ENCODE results near the gene CAB39L.
"Not testable (repeated sequence)": the region's sequence is repeated elsewhere in the genome, so short reads cannot be mapped to it uniquely, and the experiment has no call there.

The CAB39L gene

DNA sequence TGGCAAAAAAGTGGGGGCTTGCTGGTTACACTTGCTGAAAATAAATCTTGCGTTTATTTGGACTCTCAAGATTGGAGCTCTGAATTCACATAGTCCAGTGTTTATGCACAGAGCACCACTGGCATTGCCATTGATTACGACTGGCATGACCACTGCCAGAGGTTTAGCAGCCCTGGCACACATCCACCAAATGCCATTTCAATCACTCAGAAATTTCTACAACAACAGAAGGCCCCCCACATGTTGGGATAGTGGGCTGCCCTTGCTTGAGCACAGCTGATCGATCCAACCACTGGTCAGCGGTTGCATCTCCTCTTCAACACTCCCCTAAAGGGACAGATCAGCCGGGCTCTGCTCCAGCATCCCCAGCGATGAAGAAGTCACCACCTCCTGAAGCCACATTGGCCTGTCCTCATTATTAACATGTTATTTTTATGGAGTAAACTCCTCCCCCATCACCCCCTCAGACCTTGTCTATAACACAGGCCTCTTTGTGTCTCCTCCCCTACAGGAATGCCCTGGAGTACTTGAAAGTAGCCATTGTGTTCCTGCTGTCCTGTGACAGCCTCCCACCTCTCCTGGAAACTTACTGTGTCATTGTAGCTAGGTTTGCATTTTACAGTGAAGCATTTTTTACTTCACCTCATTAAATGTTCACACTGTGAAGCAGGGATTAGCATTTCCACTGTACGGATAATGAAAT, 144.8 kb downstream of the CAB39L start:
- H3K4me2 ChIP-seq (ENCODE audit: low read length): no peak overlapping the region
- H3K4me1 ChIP-seq: no peaks in the 10 kb centered on the region
- no peak overlapping the region for H3K9ac ChIP-seq
- no peaks in the 10 kb centered on the region for H3K36me3 ChIP-seq (ENCODE audit: control insufficient read depth, insufficient read depth, low read length)
- H3K27ac ChIP-seq: no peak overlapping the region
- H3K27me3 ChIP-seq (ENCODE audit: control insufficient read depth, insufficient read depth, low read length): no peaks in the 10 kb centered on the region
- H3K9me3 ChIP-seq (ENCODE audit: control insufficient read depth, low read length): no peaks in the 10 kb centered on the region
- no peak overlapping the region for H3K4me3 ChIP-seq (ENCODE audit: low read depth, low read length)
- TF ChIP-seq, protein P1, sequence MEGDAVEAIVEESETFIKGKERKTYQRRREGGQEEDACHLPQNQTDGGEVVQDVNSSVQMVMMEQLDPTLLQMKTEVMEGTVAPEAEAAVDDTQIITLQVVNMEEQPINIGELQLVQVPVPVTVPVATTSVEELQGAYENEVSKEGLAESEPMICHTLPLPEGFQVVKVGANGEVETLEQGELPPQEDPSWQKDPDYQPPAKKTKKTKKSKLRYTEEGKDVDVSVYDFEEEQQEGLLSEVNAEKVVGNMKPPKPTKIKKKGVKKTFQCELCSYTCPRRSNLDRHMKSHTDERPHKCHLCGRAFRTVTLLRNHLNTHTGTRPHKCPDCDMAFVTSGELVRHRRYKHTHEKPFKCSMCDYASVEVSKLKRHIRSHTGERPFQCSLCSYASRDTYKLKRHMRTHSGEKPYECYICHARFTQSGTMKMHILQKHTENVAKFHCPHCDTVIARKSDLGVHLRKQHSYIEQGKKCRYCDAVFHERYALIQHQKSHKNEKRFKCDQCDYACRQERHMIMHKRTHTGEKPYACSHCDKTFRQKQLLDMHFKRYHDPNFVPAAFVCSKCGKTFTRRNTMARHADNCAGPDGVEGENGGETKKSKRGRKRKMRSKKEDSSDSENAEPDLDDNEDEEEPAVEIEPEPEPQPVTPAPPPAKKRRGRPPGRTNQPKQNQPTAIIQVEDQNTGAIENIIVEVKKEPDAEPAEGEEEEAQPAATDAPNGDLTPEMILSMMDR (IDR thresholded peaks at IDR 0.05): no peak
- H2AFZ ChIP-seq: no peak overlapping the region
- no peaks in the 10 kb centered on the region for H3K79me2 ChIP-seq

DNA sequence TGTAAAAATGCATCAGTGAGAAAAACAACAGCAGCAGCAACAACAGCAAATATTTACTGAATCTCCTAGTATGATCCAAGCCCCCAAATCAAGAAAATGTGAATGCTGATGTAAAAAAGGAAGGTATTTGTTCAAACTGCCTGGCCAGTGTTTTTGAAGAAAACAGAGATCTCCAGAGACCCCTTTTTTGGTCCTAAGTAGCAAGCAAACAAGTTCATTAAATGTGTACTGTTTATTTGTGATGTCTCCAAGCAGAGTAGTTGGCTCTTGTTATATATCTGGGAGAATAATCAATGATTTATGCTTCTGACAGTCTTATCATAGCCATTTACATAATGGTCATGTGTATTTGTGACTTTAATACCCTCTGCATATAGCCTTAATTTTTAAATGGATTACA, 145.4 kb downstream of the CAB39L start:
- no peaks in the 10 kb centered on the region for H3K36me3 ChIP-seq (ENCODE audit: control insufficient read depth, insufficient read depth, low read length)
- H3K4me2 ChIP-seq (ENCODE audit: low read length): no peak overlapping the region
- H3K79me2 ChIP-seq: no peaks in the 10 kb centered on the region
- no peak overlapping the region for H3K27ac ChIP-seq
- no peak overlapping the region for H2AFZ ChIP-seq
- no peak overlapping the region for H3K4me3 ChIP-seq (ENCODE audit: low read depth, low read length)
- no peak overlapping the region for H3K9ac ChIP-seq
- H3K4me1 ChIP-seq: no peaks in the 10 kb centered on the region
- no peaks in the 10 kb centered on the region for H3K9me3 ChIP-seq (ENCODE audit: control insufficient read depth, low read length)
- TF ChIP-seq, protein P1 (IDR thresholded peaks at IDR 0.05): no peak
- H3K27me3 ChIP-seq (ENCODE audit: control insufficient read depth, insufficient read depth, low read length): no peaks in the 10 kb centered on the region

DNA sequence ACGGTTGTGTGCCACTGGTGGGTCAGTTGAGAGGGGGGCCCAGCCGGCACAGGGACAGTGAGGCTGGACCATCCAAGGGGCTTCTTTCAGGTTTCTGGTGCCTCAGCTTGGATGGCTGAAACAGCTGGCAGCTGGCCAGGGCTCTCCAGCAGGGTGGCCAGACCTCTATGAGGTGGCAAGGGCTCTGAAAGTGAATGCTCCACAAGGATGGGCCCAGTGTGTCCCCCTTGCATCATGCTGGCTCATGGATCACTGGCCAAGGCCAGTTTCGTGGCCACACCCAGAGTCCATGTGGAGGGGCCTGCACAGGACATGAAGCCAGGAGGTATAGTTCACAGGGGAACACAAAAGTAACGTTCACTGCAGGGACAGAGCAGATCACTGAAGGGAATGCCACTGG, 146.5 kb downstream of the CAB39L start:
- Histone ChIP-seq H3K4me2 (ENCODE audit: low read length) (no peak overlapping the region), H3K4me3 (ENCODE audit: low read depth, low read length) (no peak overlapping the region), H3K9me3 (ENCODE audit: control insufficient read depth, low read length) (no peaks in the 10 kb centered on the region), H3K27ac (no peak overlapping the region), H2AFZ (no peak overlapping the region), H3K27me3 (ENCODE audit: control insufficient read depth, insufficient read depth, low read length) (no peaks in the 10 kb centered on the region), H3K36me3 (ENCODE audit: control insufficient read depth, insufficient read depth, low read length) (no peaks in the 10 kb centered on the region), H3K4me1 (no peaks in the 10 kb centered on the region), H3K79me2 (no peaks in the 10 kb centered on the region), H3K9ac (no peak overlapping the region)
- TF ChIP-seq, protein P1 (IDR thresholded peaks at IDR 0.05): no peak

DNA sequence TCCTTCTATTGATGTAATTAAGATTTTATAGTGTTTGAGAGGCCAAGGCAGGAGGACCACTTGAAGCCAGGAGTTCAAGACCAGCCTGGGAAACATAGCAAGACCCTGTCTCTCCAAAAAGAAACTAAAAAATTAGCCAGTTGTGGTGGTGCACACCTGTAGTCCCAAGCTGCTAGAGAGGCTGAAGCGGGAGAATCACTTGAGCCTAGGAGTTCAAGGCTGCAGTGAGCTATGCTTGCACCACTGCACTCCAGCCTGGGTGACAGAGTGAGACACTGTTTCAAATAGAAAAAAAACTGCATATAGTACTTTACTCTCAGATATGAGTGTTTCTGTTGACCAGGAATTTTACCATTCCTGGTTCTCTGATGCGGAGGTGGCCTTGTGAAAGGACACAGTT, 147.2 kb downstream of the CAB39L start:
- no peak overlapping the region for H2AFZ ChIP-seq
- no peak overlapping the region for H3K4me3 ChIP-seq (ENCODE audit: low read depth, low read length)
- H3K9me3 ChIP-seq (ENCODE audit: control insufficient read depth, low read length): no peaks in the 10 kb centered on the region
- H3K79me2 ChIP-seq: no peaks in the 10 kb centered on the region
- H3K36me3 ChIP-seq (ENCODE audit: control insufficient read depth, insufficient read depth, low read length): no peaks in the 10 kb centered on the region
- no peaks in the 10 kb centered on the region for H3K4me1 ChIP-seq
- H3K9ac ChIP-seq: no peak overlapping the region
- H3K4me2 ChIP-seq (ENCODE audit: low read length): no peak overlapping the region
- no peak overlapping the region for H3K27ac ChIP-seq
- TF ChIP-seq, protein P1 (IDR thresholded peaks at IDR 0.05): no peak
- no peaks in the 10 kb centered on the region for H3K27me3 ChIP-seq (ENCODE audit: control insufficient read depth, insufficient read depth, low read length)

DNA sequence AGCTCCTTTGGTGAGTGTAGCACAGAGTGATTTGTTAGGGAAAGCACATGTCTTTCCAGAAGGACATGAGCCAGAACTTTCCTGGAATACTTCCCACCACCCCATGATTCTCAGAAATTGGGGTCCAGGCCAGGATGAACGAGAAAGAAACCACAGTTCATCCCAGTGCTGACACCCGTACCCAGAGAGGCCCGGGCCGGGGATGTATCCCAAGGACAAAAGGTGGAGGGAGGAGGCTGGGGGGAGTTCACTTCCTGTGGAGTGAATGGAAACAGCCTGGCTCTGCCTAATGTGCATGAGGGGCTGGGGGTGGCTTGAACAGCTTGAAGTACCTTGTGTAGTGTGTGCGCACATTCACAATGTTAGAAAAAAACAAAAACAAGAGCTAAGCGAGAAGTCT, 148.6 kb downstream of the CAB39L start:
- H3K27me3 ChIP-seq (ENCODE audit: control insufficient read depth, insufficient read depth, low read length): no peaks in the 10 kb centered on the region
- H3K4me3 ChIP-seq (ENCODE audit: low read depth, low read length): no peak overlapping the region
- no peak overlapping the region for H2AFZ ChIP-seq
- TF ChIP-seq, protein P1 (IDR thresholded peaks at IDR 0.05): no peak
- H3K9ac ChIP-seq: no peak overlapping the region
- no peak overlapping the region for H3K27ac ChIP-seq
- H3K4me1 ChIP-seq: no peaks in the 10 kb centered on the region
- no peak overlapping the region for H3K4me2 ChIP-seq (ENCODE audit: low read length)
- H3K9me3 ChIP-seq (ENCODE audit: control insufficient read depth, low read length): no peaks in the 10 kb centered on the region
- no peaks in the 10 kb centered on the region for H3K36me3 ChIP-seq (ENCODE audit: control insufficient read depth, insufficient read depth, low read length)
- no peaks in the 10 kb centered on the region for H3K79me2 ChIP-seq

DNA sequence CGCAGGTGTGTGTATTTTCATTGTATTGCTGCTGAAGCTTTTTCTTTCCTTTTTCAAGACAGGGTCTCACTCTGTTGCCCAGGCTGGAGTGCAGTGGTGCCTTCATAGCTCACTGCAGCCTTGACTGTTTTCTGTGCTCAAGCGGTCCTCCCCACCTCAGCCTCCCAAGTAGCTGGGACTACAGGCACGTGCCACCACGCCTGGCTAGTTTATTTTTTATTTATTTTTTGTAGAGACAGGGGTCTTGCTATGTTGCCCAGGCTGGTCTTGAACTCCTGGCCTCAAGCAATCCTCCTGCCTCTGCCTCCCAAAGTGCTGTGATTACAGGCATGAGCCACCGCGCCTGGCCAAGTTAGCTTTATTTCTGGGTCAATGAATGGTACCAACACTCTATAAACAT, 149.1 kb downstream of the CAB39L start:
- H2AFZ ChIP-seq; H3K4me3 ChIP-seq (ENCODE audit: low read depth, low read length); H3K36me3 ChIP-seq (ENCODE audit: control insufficient read depth, insufficient read depth, low read length); H3K4me2 ChIP-seq (ENCODE audit: low read length); H3K27ac ChIP-seq; H3K79me2 ChIP-seq; H3K9ac ChIP-seq; H3K4me1 ChIP-seq; H3K27me3 ChIP-seq (ENCODE audit: control insufficient read depth, insufficient read depth, low read length); H3K9me3 ChIP-seq (ENCODE audit: control insufficient read depth, low read length): not testable (repeated sequence)
